T-helper 2 cell treated with Interferon-gamma antibody and Interleukin-4, amounts not matched to agents 100 ng/mL and 5 ng/mL, for 36 hours (primary cell): ENCODE data around the gene LRRC75A. TPM values are rescaled to one million over a fixed set of nuclear protein-coding genes. Genes with fewer than 3 reads are reported as not detected.

Experiments
- intact Hi-C: fragments of 100-400 bp; cut with micrococcal nuclease; formaldehyde crosslinking; loops from one replicate; pipeline ENCODE4 v1.15.1; 2023
- total RNA-seq: library from RNA; stranded (reverse); gene quantifications from 2 replicates; pipeline ENCODE4 v1.2.3, GENCODE V29; 2022

The LRRC75A gene
- total RNA-seq, 1 donor from 2014 or later, result 1.8 TPM

DNA sequence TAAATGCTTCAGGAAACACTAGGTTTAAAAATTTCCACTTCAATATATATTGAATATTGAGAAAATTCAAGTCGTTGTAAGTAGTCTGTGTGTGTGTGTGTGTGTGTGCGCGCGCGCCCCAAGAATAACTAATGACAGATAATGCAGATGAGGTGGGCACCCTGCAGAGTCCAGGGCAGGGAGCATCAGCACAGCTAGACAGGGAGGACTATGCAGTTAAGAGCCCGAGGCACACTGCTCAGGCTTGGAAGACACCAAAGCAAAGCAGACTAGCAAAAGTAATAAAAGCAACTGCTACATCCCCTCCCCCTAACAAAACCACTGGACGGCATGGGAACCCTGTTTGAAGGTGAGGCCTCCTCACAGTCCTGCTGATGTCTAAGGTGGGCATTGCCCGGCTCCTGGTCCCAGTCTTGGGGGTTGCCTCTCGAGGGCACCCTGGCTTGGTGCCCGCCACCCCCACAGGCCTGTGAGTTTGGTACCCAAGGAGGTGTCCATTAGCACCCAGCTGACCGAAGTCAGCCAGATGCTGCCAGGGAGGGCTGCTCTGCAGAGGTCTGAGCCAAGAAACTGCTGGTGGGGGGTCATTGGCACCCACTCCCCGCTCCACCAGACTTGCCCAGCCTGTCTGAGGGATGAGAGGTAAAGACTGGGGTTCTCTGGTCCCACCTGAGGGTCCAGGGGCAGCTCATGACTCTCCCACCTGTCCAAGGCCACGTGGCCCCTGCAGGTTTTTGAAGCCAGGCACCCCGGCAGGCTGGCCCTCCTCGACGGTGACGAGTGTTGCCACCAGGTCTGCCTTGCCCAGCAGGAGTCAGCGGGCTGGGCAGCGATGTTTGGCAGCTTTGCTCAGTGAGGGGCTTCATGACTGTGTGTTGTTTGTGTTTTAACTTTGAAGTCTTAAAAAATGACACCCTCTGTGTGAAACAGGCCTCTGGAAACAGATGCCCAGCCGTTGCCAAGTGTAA lies 18.7 kb downstream of the LRRC75A start:
- intact Hi-C loops, result no loop called here

DNA sequence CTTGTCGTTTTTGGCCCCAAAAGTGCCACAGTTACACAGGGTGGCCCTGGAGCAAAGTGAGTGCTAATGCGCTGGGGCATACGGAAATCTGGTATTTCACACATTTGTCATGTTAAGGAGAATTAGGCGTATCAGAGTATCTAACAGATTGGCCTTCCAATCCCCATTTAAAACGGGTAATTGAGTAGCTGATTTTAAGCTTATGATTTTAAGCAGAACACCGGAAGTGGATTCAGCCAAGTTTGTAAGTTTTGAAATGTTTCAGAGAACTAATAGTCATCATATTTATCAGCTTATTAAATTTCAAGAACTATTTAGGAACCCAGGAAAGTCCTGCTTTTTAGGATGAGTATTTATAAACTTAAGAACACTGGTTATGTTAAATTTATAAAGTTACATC lies 19.5 kb downstream of the LRRC75A start:
- intact Hi-C loops, result no loop called here

DNA sequence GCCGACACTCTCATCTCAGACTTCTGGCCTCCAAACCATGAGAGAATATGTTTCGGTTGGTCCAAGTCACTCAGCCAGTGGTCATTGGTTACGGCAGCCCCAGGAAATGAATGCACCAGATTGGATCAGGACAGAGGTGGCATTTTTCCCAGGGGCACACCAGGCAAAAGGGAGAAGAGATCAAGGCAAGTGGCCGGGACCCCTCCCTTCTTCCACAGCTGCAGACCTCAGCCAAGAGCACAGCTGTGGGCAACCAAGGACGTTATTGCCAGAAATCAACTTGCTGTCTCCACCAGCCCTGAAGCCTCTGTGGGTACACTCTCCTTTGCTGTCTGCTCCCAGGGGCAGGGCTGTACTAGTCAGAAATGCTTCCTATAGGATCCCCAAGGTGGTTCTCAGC lies 20.7 kb downstream of the LRRC75A start:
- intact Hi-C loops, result no loop called here

DNA sequence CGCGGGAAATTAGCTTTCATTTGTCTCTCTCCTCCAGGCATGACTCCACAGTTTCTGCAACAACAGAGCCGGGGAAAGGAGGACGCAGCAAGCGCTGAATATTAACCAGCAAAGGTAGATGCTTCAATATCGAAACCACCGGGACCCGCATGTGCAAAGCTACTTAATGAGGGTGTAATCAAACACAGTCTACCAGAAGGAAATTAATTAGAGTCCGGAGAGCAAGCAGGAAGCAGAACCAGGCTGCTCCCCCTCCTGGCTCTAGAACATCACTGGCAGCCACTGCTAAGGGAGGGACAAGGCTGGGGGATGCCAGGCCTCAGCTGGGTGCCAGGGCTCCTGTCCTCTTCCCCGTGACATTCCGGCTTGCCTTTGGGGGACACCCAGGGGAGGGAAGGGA lies 21.7 kb downstream of the LRRC75A start:
- intact Hi-C loops, result no loop called here

DNA sequence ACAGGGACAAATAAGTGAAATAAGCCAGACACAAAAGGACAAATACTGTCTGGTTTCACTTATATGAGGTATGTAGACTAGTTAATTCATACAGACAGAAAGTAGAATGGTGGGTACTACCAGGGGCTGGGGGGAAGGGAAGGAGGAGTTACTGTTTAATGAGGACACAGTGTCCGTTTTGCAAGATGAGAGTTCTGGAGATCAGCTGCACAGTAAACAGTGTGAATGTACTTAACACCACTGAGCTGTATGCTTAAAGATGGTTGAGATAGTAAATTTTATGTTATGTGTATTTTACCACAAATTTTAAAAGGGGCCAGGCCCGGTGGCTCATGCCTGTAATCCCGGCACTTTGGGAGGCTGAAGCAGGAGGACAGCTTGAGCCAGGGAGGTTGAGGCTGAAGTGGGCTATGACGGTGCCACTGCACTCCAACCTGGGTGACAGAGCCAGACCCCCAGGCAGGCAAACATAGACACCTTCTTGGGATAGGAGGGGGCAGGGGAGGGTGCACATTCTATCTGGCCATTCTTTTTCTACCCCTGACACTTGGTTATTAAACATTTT lies 23.5 kb downstream of the LRRC75A start:
- intact Hi-C loops, result no loop called here

DNA sequence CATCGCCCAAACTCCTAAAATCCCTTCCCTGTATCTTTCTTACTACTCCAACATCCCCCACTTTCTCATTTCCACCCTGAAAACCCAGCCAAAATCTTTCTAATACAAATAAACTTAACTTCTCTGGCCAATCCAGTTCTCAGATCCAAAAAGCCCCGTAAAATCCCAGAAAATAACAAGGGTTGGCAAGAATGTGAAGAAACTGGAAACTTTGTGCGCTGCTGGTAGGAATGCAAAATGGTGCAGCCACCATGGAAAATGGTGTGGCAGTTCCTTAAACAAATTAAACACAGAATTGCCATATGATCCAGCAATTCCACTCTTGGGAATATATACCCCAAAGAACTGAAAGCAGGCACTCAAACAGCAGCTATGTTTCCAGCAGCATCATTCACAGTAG lies 24.1 kb downstream of the LRRC75A start:
- intact Hi-C loops, result no loop called here

DNA sequence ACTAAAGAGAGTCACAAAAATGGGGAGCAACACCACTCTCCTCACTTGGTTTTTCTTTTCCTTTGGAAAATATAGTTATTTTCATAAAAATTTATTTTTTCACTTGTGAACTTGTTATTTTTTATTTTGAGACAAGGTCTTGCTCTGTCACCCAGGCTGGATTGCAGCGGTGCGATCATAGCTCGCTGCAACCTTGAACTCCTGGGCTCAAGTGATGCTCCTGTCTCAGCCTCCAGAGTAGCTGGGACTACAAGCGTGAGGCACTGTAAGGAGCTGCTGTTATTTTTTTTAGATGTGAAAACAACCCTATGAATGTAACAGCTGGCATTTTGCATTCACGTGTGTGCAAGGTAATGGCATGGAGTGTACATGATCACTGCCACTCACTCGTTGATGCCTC lies 24.9 kb downstream of the LRRC75A start:
- intact Hi-C loops, result no loop called here

DNA sequence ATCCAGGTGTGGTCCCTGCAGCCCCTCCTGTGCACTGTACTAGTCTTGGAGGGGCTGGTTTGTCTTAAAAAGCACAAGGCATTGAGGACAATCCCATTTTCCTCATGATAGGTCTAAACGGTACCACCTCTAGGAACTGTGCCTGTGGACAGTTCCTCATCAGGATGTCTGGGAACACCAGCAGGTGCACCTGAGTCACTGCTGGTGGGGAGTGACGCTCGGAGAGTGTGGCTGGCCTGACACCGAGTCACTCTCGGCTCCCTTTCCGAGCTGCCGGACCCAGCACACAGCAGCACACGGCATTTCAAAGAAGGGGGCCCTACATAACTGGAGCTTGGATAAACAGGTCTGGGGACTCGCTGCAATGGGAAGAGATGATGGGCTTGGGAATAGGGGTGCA lies 25.6 kb downstream of the LRRC75A start:
- intact Hi-C loops, result no loop called here

DNA sequence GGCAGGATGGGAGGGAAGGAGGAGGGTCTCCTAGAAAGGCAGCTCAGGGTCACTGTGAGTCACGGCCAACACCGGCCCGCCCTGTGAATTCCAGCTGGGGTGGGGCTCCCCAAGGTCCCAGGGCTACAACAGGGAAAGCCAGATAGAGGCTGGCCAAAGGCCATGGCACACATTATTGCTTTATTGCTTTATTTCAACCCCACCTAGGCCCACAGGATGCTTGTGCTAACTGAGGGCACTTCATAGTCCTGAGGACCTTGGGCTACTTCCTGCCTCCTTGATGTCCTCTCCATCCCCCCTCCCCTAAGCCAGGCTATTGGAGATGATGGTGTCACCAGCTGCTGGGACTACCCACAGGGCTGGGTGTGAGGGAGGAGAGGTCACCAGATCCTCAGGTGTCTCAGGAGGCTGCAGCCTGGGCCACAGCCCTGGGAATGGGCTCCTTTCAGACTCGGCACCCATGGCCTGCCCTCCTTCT lies 26.1 kb downstream of the LRRC75A start:
- intact Hi-C loops, result no loop called here

DNA sequence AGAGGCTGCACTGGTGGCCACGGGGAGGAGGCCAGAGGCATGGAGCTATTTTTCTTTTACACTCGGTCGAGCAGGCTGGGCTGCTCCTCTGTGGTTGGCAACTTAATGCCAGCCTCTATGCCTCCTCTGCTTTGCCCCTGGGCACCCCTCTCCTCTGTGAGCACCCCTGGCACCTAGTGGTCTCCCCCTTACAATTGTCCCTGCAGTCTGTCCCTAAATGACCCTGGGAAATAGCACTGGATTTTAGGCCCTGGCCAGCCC lies 27.0 kb downstream of the LRRC75A start:
- intact Hi-C loops, result no loop called here

DNA sequence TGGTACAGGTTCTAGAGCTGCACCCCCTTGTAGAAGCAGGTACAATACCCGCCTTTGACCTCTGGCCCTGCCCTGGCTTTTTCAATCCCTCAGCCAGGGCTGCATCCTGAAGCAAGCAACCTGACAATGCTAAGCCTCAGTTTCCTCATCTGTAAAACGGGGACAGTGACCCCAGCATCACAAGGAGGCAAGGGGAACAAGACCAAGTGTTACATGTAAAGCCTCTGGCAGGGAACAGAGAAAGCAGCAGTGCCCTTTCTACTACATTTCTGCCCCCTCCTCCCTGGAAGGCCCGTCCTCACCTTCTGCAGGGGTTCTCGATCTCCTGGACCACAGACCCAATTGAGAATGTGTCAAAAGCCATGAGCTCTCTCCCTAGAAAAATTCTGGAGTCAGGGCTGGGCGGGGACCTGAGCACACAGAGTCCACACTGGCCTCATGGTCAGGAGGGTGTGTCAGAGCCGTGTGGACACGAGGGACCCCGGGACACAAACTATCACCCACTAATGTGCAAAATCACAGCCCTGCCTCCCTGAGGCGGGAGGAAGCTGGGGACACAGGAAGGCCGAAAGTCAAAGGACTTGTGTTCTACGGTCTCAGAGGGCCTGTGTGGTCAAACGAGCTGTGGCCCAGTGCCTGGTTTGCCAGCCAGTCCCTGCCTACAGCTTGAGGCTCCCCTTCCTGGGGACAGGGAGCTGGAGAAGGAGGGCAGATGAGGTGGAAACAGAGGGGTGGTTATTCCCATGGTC lies 27.5 kb downstream of the LRRC75A start:
- intact Hi-C loops, result no loop called here

DNA sequence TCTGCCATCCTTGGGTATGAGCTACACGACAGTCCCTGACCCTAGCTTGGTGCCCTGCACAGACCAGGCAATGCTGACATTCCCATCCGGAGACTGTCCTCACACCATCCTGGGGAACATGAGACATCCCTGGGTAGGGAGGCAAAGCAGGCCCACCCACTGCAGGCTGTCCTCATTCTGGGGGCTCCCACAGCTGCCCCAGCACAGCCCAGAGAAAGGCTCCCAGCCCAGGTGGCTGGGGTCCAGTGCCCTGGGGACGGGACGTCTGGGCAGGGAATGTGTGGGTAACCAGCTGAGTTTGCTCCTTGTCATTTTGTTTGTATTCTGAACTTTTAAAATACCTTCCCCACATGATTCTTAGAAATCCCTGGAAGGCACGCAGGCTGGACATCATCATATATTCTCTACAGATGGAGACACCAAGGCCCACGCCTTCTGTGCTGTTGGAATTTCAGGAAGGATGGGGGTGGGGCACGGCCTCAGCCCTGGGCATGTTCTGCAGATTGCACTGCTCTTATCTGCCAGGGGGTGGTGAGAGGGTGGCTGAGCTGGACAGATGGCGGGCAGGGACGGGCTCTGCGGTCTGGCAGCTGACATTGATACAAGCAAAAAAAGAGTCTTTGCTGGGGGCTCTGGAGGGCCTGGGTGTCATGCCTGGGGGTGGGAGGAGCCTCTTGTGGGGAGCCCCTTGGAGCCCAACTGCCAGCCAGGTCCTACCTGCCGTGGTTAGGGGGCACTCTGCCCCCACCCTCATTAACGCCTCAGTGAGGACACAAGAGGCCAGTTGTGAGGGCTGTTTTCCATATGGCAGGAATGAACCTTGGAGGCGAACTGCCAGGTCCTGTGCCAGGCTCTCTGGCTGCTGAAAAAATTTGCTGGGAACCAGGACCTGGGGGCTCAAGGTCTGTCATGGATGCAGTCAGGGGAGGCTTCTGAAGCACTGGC lies 28.4 kb downstream of the LRRC75A start:
- intact Hi-C loops, result no loop called here

DNA sequence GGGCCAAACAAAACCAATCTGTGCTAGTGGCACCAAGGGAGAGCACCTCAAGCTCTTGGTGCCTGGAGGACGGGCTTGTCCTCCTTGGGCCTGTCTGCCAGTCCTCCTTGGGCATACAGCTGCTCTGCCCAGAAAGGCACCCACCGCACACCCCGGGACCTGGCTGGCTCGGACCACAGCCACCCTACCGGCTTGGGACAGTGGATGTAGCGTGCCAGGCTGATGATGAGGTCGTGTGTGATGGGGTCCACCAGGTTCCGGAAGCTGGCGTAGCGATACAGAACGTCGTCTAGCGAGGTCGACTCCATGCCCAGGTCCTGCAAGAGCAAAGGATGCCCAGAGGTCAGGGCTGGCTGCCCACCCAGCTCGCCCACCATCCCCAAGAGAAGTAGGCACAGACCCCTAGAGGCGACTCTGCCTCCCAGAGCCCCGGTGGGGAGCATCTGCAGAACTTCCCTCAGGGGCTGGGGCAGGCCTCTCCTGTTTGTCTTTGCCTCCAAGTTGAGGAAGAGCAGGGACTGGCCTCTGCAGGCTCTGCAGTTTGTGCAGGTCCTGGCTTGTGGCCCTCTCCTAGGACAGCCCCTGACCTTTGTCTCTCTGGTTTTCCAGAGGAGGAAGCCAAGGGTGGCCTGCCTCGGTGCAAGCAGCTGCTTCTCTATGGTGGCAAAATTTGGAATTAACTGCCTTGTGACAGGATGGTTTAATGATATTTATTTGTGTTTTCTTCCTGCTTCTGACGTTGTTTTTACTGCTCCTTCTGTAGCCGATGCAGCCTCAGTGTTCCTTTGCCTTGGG lies 29.7 kb downstream of the LRRC75A start:
- intact Hi-C loops, result no loop called here

DNA sequence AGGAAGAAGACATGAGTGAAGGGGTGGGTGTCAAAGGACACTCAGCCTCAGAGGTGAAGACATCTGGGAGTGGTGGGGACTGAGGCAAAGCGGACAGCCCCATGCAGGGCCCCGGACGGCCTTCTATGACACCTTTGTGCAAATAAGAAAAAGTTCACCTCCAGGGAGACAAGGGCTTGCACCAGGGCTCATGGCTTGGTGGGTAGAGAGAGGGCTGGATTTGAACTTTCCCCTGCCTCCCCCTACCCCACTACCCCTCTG lies 30.5 kb downstream of the LRRC75A start:
- intact Hi-C loops, result no loop called here

DNA sequence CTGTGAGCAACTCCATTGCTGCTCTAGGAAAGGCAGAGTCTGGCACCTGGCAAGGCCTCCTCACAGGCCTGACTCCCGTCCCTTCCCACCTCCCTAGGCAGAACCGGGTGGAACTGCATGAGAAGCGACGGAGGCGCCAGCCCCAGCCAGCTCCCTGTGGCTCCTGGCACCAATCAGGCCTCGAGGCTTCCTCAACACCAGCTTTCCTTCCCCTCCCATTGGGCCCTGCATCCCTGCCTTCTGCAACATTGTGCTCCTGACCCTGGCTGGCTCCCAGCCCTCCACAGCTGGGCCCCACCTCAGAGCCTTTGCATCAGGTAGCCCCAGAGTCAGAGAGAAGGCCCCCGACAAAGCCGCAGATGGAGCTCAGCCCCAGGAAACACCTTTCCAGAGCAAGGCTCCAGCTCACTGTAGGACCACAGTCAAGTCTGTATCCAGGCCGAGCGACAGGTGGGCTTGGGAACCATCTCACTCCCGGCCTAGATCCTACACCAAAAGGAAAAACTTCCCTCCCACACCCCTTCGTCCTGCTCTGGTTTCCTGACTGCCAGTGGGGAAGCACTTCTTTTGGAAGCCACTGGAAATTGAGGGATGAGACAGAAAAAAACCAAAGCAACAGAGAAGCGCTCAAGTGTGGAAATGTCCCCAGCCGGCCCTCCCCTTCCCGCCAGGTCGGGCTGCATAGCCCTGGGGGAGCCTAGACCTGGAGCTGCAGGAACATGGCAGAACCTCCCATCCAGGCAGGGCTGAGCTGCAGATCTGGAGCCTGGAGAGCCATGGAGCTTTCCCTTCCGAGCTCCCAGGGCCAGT lies 31.0 kb downstream of the LRRC75A start:
- intact Hi-C loops, result no loop called here

DNA sequence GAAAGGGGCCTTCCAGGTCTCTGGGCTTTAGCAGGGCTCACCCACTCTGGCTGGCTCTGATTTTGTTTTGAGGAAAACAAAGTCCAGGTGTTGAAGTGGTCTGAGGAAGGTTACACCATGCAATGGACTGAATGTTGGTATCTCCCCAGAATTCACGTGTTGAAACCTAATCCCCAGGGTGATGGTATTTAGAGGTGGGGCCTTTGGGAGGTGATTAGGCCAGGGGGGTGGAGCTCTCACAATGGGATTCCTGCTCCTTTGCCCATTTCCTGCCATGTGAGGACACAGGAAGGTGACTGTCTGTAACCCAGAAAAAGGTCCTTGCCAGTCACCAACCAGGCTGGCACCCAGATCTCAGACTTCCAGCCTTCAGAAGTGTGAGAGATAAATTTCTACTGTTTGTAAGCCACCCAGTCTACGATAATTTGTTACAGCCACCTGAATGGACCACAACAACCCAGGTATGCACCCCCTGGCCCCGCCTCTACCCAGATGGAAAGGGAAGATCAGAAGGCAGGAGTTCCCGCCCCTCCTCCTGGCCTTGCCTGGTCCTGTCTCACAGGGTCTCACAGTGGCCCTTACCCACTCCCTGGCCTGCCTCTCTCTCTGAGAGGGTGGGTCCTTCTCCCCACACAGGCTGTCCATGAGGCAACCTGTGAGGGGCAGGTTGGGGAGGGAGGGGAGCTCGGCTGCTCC lies 32.0 kb downstream of the LRRC75A start:
- intact Hi-C loops, result no loop called here

DNA sequence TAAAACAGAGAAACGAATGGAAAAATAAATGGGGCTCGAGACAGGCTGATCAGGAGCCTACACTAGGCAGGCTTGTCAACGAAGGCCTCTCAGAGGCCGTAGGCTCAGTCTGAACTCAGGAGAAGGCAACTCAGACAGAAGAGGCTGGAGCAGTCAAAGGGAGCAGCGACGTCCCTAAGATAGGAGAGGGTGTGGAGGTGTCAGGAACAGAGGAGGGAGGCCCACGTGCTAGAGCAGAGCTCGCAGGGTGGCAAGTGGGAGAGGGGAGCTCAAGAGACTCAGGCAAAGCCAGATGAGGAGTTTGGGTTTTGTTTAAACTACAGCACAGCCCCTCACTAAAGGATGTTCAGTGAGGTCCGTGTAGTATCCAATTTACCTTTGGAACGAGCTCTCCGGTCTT lies 32.7 kb downstream of the LRRC75A start:
- intact Hi-C loops, result no loop called here

DNA sequence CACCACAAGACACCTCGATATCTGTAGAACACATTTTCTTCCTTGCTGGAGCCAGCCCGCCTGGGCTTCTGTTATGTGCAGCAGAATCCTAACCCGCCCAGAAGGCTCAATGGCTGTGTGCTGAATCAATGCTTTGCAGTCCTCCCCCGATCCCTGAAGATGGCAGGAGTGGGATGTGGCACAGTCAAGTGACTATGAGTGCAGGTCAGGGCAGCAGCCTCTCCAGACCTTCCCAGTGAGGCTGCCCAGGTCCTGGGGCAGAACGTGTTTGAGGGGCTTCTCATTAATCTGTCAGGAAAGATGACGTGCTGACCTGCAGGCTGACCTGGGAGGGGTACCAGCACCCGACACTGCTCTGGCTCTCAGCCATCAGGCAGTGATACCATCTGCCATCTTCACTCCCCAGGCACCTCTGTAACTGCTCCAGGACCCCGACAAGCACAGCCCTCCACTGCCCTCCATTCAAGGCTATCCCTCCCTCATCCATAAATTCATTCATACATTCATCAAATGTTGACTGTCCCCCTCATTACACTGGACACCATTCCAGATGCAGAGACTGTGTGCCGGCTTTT lies 35.2 kb downstream of the LRRC75A start:
- intact Hi-C loops, result no loop called here
